GM18861 (cell line): ENCODE measurements around the gene BCL7A.
"Not testable (repeated sequence)": the region's sequence is repeated elsewhere in the genome, so short reads cannot be mapped to it uniquely, and the experiment has no call there.

Source experiments
- ATAC-seq: cut with Tn5 transposase; IDR thresholded peaks from one replicate; pipeline ENCODE4 v1.9.1; 2021; ENCODE audit not compliant: unreplicated experiment

BCL7A gene

GRCh38 chr12:122093098-122093883 is 71.6 kb downstream of the BCL7A start:
- no peak for ATAC-seq

GRCh38 chr12:122094137-122094734 is 72.6 kb downstream of the BCL7A start:
- ATAC-seq: no peak

- no peak for ATAC-seq
Observed at GRCh38 chr12:122094735-122095631, 73.3 kb downstream of the BCL7A start.

- ATAC-seq: no peak
Observed at GRCh38 chr12:122096014-122096413, 74.3 kb downstream of the BCL7A start.

GRCh38 chr12:122096591-122097149 is 75.0 kb downstream of the BCL7A start:
- ATAC-seq: no peak

- no peak for ATAC-seq
Observed at GRCh38 chr12:122097584-122097926, 75.9 kb downstream of the BCL7A start.

GRCh38 chr12:122097927-122098756 is 76.5 kb downstream of the BCL7A start:
- ATAC-seq: no peak

- no peak for ATAC-seq
Observed at GRCh38 chr12:122099280-122099749, 77.6 kb downstream of the BCL7A start.

GRCh38 chr12:122099856-122100255 is 78.2 kb downstream of the BCL7A start:
- no peak for ATAC-seq

- no peak for ATAC-seq
Observed at GRCh38 chr12:122100568-122100967, 78.9 kb downstream of the BCL7A start.

GRCh38 chr12:122102331-122102730 is 80.6 kb downstream of the BCL7A start:
- no peak for ATAC-seq

GRCh38 chr12:122104844-122105243 is 83.2 kb downstream of the BCL7A start:
- no peak for ATAC-seq

GRCh38 chr12:122105496-122105895 is 83.8 kb downstream of the BCL7A start:
- ATAC-seq: not testable (repeated sequence)

GRCh38 chr12:122106843-122107242 is 85.2 kb downstream of the BCL7A start:
- no peak for ATAC-seq

GRCh38 chr12:122107261-122107660 is 85.6 kb downstream of the BCL7A start:
- ATAC-seq: no peak

- ATAC-seq: no peak
Observed at GRCh38 chr12:122111089-122111641, 89.5 kb downstream of the BCL7A start.
